Bone marrow (tissue), 2 donors: ENCODE data around the gene DIP2B.
"Not testable (repeated sequence)": the region's sequence is repeated elsewhere in the genome, so short reads cannot be mapped to it uniquely, and the experiment has no call there.

Source experiments
- DNase-seq, 2 donors: peaks; one replicate each; lab custom pipeline; 2025; lab: John Stamatoyannopoulos, UW

Gene DIP2B

GRCh38 chr12:50678650-50679365 lies 174.0 kb downstream of the DIP2B start:
- no peak for DNase-seq

- no peak for DNase-seq
These were observed 174.8 kb downstream of the DIP2B start for GRCh38 chr12:50679612-50680011.

GRCh38 chr12:50681064-50681463 lies 176.3 kb downstream of the DIP2B start:
- DNase-seq = not testable (repeated sequence)

GRCh38 chr12:50685641-50686040 lies 180.9 kb downstream of the DIP2B start:
- DNase-seq = no peak

GRCh38 chr12:50686406-50686805 lies 181.6 kb downstream of the DIP2B start:
- DNase-seq = no peak

- no peak for DNase-seq
These were observed 182.2 kb downstream of the DIP2B start for GRCh38 chr12:50686976-50687375.

GRCh38 chr12:50689437-50689836 lies 184.7 kb downstream of the DIP2B start:
- DNase-seq = no peak

- DNase-seq = no peak
These were observed 186.1 kb downstream of the DIP2B start for GRCh38 chr12:50690925-50691324.

- no peak for DNase-seq
These were observed 191.2 kb downstream of the DIP2B start for GRCh38 chr12:50695961-50696360.

- DNase-seq = no peak
These were observed 192.1 kb downstream of the DIP2B start for GRCh38 chr12:50696931-50697330.

- DNase-seq = no peak
These were observed 194.4 kb downstream of the DIP2B start for GRCh38 chr12:50699154-50699553.

GRCh38 chr12:50699940-50700339 lies 195.2 kb downstream of the DIP2B start:
- DNase-seq = no peak

- DNase-seq = no peak
These were observed 201.8 kb downstream of the DIP2B start for GRCh38 chr12:50706606-50707005.

GRCh38 chr12:50707396-50707795 lies 202.6 kb downstream of the DIP2B start:
- DNase-seq = no peak

GRCh38 chr12:50708631-50709030 lies 203.8 kb downstream of the DIP2B start:
- no peak for DNase-seq

- DNase-seq = no peak
These were observed 206.3 kb downstream of the DIP2B start for GRCh38 chr12:50711121-50711520.

- no peak for DNase-seq
These were observed 210.4 kb downstream of the DIP2B start for GRCh38 chr12:50715174-50715573.

- no peak for DNase-seq
These were observed 214.0 kb downstream of the DIP2B start for GRCh38 chr12:50718760-50719159.

- DNase-seq = no peak
These were observed 215.3 kb downstream of the DIP2B start for GRCh38 chr12:50720085-50720484.

GRCh38 chr12:50720501-50720900 lies 215.7 kb downstream of the DIP2B start:
- DNase-seq = no peak

- DNase-seq = no peak
These were observed 219.1 kb downstream of the DIP2B start for GRCh38 chr12:50723865-50724264.

- DNase-seq = no peak
These were observed 220.5 kb downstream of the DIP2B start for GRCh38 chr12:50725011-50725942.

- no peak for DNase-seq
These were observed 222.7 kb downstream of the DIP2B start for GRCh38 chr12:50727466-50727865.
